T-helper 1 cell treated with Interleukin-12 subunit alpha and Interleukin-12 subunit beta and Interleukin-4 antibody, amounts not matched to agents 30 ng/mL and 1 ng/mL, for 36 hours (primary cell): Measurements from ENCODE around the gene SPPL2C. TPM values are rescaled to one million over a fixed set of nuclear protein-coding genes. Genes with fewer than 3 reads are reported as not detected.

Experiments used
- intact Hi-C: fragments of 100-400 bp; cut with micrococcal nuclease; formaldehyde crosslinking; loops from one replicate; pipeline ENCODE4 v1.15.1; 2024
- total RNA-seq: library from RNA; stranded (reverse); gene quantifications from 2 replicates; pipeline ENCODE4 v1.2.3, GENCODE V29; 2022

The SPPL2C gene
- total RNA-seq, 1 donor from 2014 or later = not detected

GRCh38 chr17:45828582-45829133 is 16.0 kb upstream of the SPPL2C start:
- intact Hi-C loops = no loop called here

- intact Hi-C loops = no loop called here
Measured at GRCh38 chr17:45833920-45834319, 10.8 kb upstream of the SPPL2C start.

- intact Hi-C loops = no loop called here
Measured at GRCh38 chr17:45834471-45835396, 9.9 kb upstream of the SPPL2C start.

GRCh38 chr17:45835481-45835880 is 9.2 kb upstream of the SPPL2C start:
- intact Hi-C loops = no loop called here

GRCh38 chr17:45836047-45837044 is 8.3 kb upstream of the SPPL2C start:
- intact Hi-C loops = no loop called here

- intact Hi-C loops = no loop called here
Measured at GRCh38 chr17:45837187-45837586, 7.5 kb upstream of the SPPL2C start.

GRCh38 chr17:45837603-45838002 is 7.1 kb upstream of the SPPL2C start:
- intact Hi-C loops = no loop called here

GRCh38 chr17:45838751-45839295 is 5.9 kb upstream of the SPPL2C start:
- intact Hi-C loops = no loop called here

GRCh38 chr17:45839442-45839841 is 5.2 kb upstream of the SPPL2C start:
- intact Hi-C loops = no loop called here

GRCh38 chr17:45841186-45841585 is 3.5 kb upstream of the SPPL2C start:
- intact Hi-C loops = no loop called here

GRCh38 chr17:45841883-45842525 is 2.7 kb upstream of the SPPL2C start:
- intact Hi-C loops = no loop called here

GRCh38 chr17:45843722-45844121 is 959 bp upstream of the SPPL2C start:
- intact Hi-C loops = no loop called here

GRCh38 chr17:45845376-45846185 is 900 bp downstream of the SPPL2C start:
- intact Hi-C loops = no loop called here

- intact Hi-C loops = no loop called here
Measured at GRCh38 chr17:45846223-45846622, 1.5 kb downstream of the SPPL2C start.

GRCh38 chr17:45846646-45847045 is 2.0 kb downstream of the SPPL2C start:
- intact Hi-C loops = no loop called here

GRCh38 chr17:45847101-45847500 is 2.4 kb downstream of the SPPL2C start:
- intact Hi-C loops = no loop called here

- intact Hi-C loops = no loop called here
Measured at GRCh38 chr17:45847747-45848146, 3.1 kb downstream of the SPPL2C start.

- intact Hi-C loops = no loop called here
Measured at GRCh38 chr17:45848405-45848804, 3.7 kb downstream of the SPPL2C start.

GRCh38 chr17:45848868-45849535 is 4.3 kb downstream of the SPPL2C start:
- intact Hi-C loops = no loop called here
